Fibroblast of gingiva (primary cell): Measurements from ENCODE around the gene GRB2.
"Not testable (repeated sequence)": the region's sequence is repeated elsewhere in the genome, so short reads cannot be mapped to it uniquely, and the experiment has no call there.

Experiments
- DNase-seq: peaks from one replicate; pipeline ENCODE4 v3.0.0-alpha.2; 2011; ENCODE audit warnings: low read depth

The GRB2 gene

DNA sequence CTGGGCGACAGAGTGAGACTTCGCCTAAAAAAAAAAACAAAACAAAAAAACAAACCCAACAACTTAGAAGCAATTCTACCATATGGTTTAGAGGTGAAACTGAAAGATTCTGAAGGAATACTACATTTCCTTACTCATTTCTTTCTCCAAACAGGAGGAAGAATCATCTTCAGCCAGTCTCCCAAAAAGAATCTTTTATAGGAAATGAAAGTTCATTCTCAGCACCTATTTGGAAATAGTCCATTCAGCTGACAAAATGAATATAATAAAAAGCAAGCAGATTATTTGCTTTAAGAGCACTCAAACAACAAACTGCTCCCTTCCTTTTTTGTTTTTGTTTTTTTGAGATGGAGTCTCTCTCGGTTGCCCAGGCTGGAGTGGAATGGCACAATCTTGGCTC lies 17.7 kb downstream of the GRB2 start:
- no peak for DNase-seq

DNA sequence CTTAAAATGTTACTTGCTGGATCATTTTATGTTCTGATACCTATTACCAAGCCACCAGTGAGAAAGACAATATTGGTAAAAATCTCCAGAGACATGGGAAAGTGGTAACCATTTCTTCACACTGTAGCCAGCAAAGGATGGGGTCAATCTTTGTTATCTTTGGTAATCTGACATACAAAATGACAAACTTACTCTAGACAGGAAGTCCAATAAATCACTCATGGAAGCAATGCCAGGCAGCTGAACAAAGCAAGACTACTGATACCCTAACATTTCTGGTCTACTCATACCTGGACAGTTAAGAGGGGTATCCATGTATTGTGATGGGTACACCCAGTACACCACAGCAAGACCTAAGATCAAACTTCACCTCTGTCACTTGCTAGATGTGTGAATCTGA lies 19.0 kb downstream of the GRB2 start:
- no peak for DNase-seq

DNA sequence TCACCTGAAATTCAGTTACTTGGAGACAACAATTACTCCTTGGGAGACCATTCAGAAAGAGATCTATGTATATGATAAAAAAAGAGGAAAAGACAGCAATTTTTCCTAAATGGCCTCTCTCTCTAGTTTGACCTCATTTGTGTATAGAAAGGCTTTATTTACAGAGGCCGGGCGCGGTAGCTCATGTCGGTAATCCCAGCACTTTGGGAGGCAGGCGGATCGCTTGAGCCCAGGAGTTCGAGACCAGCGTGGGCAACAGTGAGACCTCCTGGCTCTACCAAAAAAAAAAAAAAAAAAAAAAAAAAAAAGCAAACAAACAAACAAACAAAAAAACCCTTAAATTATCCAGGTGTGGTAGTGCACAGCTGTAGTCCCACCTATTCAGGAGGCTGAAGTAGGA lies 20.7 kb downstream of the GRB2 start:
- DNase-seq, result no peak

DNA sequence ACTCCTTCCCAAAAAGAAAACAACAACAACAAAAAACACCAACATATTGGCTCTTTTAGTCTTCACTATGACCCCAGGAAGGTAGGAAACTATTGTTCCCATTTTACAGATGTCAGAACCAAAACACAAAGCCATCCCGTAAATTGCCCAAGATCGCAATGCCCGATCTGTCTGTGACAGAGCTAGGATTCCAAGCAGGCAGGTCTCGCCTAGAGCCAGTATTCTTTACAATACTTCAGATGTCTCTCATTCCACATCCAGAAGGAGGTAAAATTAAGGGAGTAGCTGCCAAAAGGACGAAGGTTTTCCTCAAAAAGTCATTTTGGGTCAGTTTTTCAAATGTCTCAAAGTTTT lies 21.7 kb downstream of the GRB2 start:
- DNase-seq, result no peak

DNA sequence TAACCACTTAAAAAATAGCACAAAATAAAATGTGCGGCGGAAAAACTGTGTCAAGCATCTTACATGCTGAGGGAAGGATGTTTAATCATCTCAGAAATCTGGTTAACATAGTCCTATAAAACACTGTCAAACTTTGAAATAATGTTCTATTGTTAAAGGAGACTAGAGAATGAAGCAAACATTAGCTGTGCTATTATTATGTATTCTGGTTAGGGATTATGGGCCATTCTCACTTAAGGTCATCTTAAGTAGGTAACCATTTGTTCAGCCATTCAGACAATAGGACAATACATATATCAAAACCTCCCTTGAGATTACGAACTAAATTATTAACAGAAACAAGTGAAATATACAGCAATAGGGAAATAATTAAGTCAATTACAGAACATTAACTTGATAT lies 24.7 kb downstream of the GRB2 start:
- no peak for DNase-seq

DNA sequence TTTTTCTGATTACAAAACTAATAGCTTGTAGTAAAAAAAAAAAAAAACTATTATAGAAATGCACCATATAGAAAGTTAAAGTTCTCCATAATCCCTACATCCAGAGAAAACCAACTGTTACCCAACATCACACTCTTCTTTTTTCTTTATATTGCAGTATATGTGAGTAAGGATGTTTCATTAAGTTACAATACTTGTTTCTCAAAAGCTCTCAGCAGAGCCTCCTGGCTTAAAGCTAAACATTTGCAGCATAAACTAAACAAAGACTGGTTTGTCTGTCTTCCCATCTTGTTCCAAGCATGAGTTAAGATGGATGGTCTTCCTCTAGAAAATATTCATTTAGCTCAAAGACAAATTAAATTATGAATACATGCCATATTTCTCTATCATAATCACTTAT lies 25.2 kb downstream of the GRB2 start:
- DNase-seq, result no peak

DNA sequence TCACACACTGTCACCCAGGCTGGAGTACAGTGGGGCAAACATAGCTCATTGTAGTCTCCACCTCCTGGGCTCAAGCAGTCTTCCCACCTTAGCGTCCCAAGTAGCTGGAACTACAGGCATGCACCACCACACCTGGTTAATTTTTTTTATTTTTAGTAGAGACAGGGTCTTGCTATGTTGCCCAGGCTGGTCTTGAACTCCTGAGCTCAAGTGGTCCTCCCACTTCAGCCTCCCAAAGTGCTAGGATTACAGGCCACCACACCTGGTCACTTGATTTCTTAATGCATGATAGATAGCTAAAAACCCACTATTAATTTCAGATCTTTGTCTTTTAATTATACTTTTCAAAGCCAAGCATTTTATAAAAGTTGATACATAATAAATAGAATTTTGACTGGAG lies 26.1 kb downstream of the GRB2 start:
- not testable (repeated sequence) for DNase-seq

DNA sequence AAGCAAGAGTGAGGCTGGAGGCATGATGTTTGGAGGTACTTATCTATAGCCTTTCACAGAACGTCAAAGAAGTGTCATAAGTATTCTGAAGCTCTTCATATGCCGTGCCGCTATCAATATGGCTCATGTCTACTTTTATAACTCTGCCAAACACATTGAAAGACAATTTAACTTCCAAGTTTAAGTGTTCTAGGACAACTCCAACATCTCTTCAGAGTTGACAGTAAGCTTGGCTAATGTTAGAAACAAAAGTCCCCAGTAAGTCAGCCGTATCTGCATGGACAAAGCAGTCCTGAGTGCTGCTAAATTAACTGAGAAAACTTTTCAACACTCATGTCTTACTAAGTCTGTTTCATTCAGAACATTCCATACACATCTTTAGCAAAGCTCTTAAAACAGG lies 32.2 kb downstream of the GRB2 start:
- no peak for DNase-seq

DNA sequence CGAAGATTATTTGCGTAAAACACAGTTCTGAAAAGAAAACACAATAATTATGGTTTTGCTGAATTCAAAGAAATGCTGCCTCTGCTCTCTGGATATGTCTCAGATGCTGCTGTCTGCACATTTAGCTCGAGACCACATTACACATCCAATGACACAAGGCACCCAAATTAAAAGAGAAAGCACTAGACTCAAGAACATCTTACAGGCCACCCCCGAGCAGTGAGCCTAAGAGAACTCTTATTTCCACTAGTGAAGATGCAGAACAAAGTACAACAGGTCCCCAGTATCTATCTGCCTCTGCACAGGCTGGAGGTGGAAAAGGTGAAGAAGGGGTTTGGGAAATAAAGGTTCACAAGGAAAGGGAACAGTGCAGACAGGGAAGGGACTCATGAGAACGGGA lies 33.5 kb downstream of the GRB2 start:
- no peak for DNase-seq

DNA sequence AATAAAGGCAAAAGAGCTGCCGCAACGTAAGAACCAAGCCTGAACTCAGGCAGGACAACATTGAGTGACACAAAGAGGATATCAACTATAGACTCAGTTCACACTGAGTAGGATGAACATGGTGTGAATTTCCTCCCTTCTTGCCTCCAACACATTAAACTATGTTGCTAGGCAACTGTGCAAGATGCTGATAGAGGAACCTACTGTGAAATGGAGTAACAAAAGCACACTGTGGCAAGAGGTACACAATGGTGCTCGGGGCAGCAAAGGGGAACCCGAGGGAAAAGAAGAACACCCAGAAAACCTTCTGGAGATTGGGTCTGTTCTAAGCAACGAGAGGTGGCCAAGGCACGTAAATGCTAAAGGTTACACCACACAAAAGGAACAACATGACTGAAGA lies 34.1 kb downstream of the GRB2 start:
- no peak for DNase-seq

DNA sequence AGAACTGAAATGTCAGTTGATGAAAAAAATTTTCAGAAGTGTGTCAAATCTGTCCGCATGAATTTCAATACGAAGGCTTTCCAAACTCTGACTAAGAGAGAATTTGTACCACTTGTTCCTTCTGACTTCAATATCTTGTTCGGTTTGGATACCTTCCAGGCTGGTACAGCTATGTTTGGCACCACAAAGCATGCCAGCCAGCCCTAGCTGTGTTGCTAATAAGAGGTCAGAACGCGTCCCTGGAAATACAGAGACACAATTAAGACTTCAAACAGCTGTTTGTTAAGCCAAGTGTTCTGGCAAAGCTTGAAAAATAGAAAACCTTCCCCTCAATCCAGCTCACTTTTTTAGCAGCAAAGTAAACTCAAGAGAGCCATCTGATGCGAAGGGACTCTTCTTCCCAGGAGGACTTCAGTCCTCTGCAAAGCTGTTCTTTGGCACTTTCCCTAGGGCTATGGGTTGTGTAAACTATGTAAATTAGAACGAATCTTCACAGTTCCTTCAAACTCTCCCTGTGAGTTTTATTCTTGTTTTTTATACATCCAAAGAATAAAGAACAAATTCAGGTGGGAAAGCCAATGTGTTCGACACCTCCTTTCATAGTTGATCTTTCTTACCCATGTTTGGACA lies 35.1 kb downstream of the GRB2 start:
- peak; percentile 71 for DNase-seq

DNA sequence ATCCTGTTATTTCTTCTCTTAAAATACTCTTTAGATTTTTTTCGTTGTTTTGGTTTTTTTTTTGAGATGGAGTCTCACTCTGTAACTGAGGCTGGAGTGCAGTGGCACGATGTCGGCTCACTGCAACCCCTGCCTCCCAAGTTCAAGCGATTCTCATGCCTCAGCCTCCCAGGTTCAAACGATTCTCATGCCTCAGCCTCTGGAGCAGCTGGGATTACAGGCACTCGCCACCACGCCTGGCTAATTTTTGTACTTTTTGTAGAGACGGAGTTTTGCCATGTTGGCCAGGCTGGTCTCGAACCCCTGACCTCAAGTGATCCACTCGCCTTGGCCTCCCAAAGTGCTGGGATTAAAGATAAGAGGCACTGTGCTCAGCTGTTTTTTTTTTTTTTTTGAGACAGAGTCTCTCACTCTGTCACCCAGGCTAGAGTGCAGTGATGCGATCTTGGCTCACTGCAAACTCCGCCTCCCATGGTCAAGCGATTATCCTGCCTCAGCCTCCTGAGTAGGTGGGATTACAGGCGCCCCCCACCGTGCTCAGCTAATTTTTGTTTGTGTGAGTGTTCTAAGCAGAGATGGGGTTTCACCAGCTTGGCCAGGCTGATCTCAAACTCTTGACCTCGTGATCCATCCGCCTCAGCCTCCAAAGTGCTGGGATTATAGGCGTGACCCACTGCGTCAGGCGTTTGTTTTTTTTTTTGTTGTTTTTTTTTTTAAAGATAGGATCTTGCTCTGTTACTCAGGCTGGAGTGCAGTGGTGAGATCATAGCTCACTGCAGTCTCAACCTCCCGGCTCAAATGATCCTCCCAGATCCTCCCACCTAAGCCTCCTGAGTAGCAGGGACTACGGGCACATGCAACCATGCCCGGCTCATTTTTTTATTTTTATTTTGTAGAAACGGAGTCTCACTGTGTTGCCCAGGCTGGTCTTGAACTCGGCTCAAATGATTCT lies 37.4 kb downstream of the GRB2 start:
- DNase-seq, result not testable (repeated sequence)

DNA sequence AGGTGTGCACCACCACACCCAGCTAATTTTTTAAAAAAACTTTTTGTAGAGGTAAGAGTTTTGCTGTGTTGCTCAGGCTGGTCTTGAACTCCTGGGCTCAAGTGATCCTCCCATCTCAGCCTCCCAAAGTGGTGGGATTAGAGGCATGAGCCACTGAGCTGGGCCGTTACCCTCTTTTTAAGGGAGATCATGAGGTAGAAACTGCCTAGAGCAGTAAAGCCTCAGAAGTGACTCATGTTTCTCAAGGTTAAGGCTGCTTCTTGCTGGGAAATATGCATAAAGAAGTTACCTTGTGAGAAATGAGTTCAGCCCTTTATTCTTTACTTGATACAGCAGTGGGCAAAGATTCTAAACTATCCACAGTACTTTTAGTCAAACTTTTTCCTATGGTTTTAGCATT lies 38.2 kb downstream of the GRB2 start:
- no peak for DNase-seq

DNA sequence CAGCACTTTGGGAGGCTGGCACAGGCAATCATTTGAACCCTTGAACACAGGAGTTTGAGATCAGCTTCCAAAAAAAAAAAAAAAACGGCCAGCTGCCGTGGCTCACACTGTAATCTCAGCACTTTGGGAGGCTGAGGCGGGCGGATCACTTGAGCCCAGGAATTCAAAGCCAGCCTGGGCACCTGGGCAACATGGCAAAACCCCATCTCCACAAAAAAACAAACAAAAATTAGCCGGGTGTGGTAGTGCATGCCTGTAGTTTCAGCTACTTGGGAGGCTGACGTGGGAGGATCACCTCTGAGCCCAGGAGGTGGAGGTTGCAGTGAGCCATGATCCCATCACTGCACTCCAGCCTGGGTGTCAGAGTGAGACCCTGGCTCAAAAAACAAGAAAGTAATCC lies 39.0 kb downstream of the GRB2 start:
- DNase-seq, result no peak

DNA sequence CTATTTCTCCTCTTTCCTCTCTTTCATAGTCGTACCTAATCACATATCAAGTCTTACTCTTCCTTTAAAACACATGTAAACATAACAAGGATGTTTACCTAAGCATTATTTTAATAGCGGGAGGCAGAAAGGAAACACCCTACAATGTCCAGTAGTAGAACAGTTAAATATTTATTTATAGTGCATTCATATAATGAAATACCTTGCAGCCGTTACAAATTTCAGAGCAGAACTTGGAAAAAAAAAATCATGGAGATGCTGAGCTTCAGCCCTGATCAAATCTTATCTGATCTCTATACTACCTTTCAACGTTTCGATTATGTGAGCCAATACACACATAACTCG lies 39.6 kb downstream of the GRB2 start:
- no peak for DNase-seq

DNA sequence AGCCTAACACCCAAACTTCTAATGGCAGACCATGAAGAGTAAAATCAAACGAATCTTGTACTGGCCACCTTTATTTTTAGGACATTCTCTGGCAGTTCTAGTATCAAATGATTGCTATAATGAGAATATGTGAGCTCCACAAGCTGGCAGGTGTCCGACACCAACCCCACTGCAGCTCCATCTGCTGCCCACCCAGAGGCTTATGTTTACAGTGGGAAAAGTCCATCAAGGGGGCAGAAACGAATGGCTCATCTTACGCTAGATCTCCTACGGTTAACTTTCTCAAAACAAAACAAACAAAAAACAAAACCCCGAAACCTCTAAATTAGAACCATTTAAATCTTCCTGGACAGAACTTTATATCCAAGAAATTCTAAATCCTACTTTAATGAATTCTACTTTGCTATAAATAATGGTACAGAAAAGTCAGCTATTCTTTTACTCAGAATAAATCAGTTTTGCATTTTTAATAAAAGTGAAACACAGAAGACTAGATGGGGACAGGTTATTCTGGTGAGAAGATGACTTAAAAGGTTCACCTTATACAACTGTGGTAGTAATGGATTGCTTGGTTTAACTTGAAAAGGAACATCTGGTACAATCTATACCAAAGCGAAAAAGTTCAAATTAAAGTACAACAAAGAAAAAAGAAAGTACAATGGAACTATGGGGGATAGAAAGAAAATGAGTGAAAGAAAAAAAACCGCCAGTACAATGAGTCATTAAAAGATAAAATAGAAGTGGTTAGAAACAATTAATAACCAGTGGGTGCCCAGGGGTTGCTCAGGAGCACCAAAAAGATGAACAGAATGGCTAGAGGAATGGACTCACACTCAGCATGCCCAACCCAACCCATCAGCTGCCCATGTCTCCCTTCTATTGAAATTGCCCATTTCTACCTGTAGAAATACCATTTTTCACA lies 40.2 kb downstream of the GRB2 start:
- DNase-seq, result no peak

DNA sequence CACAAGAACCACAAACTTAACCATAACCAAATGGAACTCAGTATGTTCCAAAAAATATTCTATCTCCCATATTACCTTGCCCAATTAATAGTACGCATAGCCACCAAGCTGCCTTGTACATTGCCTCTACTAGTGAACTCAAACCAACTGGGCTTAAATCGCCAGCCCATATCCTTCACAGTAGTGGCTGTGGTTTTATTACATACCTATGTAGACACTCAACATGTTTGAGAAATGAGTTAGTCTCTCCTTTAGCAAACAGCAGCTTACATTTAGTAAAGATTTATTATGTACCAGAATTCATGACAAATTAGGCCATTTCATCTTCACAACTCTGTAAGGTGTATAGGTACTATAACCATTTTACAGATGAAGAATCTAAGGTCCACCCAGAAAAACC lies 41.4 kb downstream of the GRB2 start:
- DNase-seq, result peak; percentile 58

DNA sequence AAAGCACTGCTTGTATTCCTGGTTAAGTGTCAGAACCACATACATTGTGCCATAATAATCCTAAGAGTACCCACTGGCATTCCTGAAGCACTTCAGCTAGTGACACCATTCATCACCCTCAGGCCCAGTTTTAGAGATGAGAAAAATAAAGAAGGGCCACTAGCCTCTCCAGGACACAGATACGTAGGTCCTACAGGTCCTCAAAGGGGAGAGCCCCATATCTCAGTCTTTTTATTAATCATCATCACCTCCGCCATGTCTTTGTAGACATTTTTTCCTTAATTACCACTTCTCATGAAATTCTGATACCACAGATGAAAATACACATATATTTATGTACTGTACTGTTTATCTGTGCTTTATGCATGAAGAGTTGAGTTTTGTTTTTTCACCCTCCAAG lies 43.5 kb downstream of the GRB2 start:
- no peak for DNase-seq

DNA sequence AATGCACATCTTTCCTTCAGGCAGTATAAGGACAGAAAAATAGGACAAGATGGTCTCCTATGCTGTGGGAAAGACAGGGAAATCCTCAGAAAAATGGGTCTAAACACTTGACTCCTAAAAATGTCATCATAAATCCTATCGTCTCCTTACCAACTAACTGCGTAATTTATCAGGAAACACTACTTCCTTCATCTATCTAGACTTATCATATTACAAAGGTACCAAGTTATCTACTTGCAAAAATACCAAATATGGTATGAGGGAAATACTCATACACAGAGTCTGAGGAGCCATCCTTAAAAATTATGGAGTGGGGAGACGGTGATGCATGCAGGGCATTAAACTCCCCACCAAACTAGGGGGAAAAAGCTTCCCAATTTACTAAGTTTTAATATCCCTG lies 44.1 kb downstream of the GRB2 start:
- no peak for DNase-seq

DNA sequence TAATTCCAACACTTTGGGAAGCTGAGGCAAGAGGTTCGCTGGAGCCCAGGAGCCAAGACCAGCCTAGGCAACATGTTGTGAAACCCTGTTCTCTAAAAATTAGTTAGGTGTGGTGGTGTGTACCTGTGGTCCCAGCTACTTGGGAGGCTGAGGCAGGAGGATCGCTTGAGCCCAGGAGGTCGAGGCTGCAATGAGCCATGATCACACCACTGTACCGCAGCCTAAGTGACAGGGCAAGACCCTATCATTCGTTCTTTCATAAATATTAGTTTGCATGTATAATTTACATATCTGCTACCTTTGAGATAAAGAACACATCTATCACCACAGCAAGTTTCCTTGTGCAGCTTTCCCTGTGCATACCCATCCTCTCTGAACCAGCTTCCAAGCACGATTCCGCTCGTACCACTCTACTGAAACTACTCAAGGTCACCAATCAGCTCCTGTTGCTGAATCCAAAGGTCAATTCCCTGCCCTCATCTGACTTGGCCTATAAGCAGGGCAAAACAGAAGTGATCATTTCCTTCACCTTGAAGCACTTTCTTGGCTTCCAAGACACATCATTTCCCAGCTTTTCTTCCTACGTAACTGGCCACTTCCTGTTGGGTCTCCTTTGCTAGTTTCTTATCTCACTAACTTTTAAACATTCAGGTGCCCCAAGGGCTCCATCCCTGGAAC lies 49.1 kb downstream of the GRB2 start:
- no peak for DNase-seq

DNA sequence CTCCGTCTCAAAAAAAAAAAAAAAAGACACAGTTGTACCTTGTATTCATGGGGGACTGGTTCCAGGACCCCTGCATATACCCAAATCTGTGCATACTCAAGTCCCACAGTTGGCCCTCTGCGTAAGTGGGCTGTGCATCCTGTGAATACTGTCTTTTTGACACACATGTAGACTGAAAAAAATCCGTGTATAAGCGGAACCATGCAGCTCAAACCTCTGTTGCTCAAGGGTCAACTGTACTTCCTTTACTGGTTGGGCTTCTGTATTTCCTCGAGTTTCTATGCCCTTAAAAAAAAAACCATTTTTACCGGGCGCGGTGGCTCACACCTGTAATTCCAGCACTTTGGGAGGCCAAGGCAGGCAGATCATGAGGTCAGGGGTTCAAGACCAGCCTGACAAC lies 52.3 kb downstream of the GRB2 start:
- DNase-seq, result no peak

DNA sequence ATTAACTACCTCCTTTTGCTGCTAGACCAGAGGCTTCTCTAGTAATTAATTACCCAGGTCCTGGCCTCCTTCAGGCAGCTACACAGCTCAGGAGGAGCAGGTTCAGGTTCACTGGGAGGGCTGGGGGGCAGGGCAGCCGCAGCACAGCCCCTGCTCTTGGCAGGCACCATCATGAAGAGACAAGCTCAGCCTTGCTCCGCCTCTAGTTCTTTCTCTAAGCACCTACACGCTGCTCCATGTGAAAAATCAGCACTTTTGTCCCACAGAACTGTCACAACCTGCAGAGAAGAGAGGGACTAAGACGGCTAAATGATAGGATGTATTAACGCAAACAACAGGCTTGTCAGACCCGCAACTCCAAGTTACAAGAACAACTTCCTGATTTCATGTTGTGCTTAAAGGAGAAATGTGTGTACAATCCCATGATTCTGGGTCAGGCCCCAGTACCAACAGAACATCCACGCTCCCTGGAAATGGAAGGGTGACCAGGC lies 53.4 kb downstream of the GRB2 start:
- no peak for DNase-seq
